Hepatocyte (in vitro differentiated cells): ENCODE measurements around the gene DOCK1. TPM values are rescaled to one million over a fixed set of nuclear protein-coding genes. Genes with fewer than 3 reads are reported as not detected.

ENCODE experiments used
- DNase-seq: peaks from one replicate; pipeline ENCODE4 v3.0.0-alpha.2; 2016; ENCODE audit warnings: low spot score
- H2AFZ ChIP-seq: fragments of 200-600 bp; sonication (generic); 2 replicates; pipeline ENCODE4 v1.6.0; 2016; ENCODE audit warnings: antibody characterized with exemption, mild to moderate bottlenecking
- H3K27ac ChIP-seq: fragments of 200-600 bp; sonication (generic); 2 replicates; pipeline ENCODE4 v1.5.1; 2016; ENCODE audit warnings: mild to moderate bottlenecking
- H3K27me3 ChIP-seq: fragments of 200-600 bp; sonication (generic); 2 replicates; pipeline ENCODE4 v1.6.1; 2016
- H3K36me3 ChIP-seq: fragments of 200-600 bp; sonication (generic); replicated peaks from 2 replicates; pipeline ENCODE4 v1.5.1; 2016; ENCODE audit warnings: low read depth; ENCODE audit not compliant: insufficient read depth
- H3K4me1 ChIP-seq: fragments of 200-600 bp; sonication (generic); 2 replicates; pipeline ENCODE4 v1.5.1; 2016; ENCODE audit warnings: mild to moderate bottlenecking, moderate library complexity; ENCODE audit not compliant: insufficient read depth
- H3K4me2 ChIP-seq: fragments of 200-600 bp; sonication (generic); 2 replicates; pipeline ENCODE4 v1.6.0; 2016
- H3K4me3 ChIP-seq: fragments of 200-600 bp; sonication (generic); 2 replicates; pipeline ENCODE4 v1.5.1; 2016; ENCODE audit warnings: mild to moderate bottlenecking
- H3K79me2 ChIP-seq: fragments of 200-600 bp; sonication (generic); 2 replicates; pipeline ENCODE4 v1.6.0; 2017; ENCODE audit warnings: mild to moderate bottlenecking
- H3K9me2 ChIP-seq: fragments of 200-600 bp; sonication (generic); replicated peaks from 2 replicates; pipeline ENCODE4 v1.6.0; 2017; ENCODE audit warnings: mild to moderate bottlenecking; ENCODE audit not compliant: insufficient read depth
- H3K9me3 ChIP-seq: fragments of 200-600 bp; sonication (generic); 2 replicates; pipeline ENCODE4 v1.5.1; 2016; ENCODE audit warnings: low read depth, mild to moderate bottlenecking
- H4K20me1 ChIP-seq: fragments of 200-600 bp; sonication (generic); 2 replicates; pipeline ENCODE4 v1.6.0; 2016; ENCODE audit warnings: mild to moderate bottlenecking; ENCODE audit not compliant: insufficient read depth, poor library complexity, severe bottlenecking
- EZH2 ChIP-seq: fragments of 200-600 bp; sonication (generic); IDR thresholded peaks from 2 replicates; pipeline ENCODE4 v1.6.1; 2016; ENCODE audit warnings: antibody characterized with exemption, mild to moderate bottlenecking, borderline replicate concordance
- EZH2phosphoT487 ChIP-seq: fragments of 200-600 bp; sonication (generic); IDR thresholded peaks from one replicate; pipeline ENCODE4 v1.6.1; 2018; ENCODE audit warnings: antibody characterized with exemption, mild to moderate bottlenecking, low read depth, moderate library complexity; ENCODE audit not compliant: unreplicated experiment, severe bottlenecking
- WGBS: methylation state at CpG from one replicate; pipeline ENCODE4 v1.1.6; 2016; ENCODE audit warnings: low lambda C conversion rate; ENCODE audit errors: missing lambda C conversion rate; 5-methylcytosine and 5-hydroxymethylcytosine counted together
- polyA plus RNA-seq: library from polyadenylated mRNA; unstranded; fragments of >200 nt; fragmentation: Nextera tagmentation; extraction: Ambion mirVana; gene quantifications from 2 replicates; pipeline ENCODE4 v1.2.1, GENCODE V29; 2016
- total RNA-seq: library from RNA; depleted of rRNA; stranded (reverse); fragments of >200 nt; gene quantifications from 2 replicates; pipeline ENCODE4 v1.2.3, GENCODE V29; 2014
- TF ChIP-seq, protein P1 (sequence below): fragments of 200-600 bp; sonication (generic); IDR thresholded peaks from 2 replicates; pipeline ENCODE4 v1.5.1; 2016; ENCODE audit warnings: antibody characterized with exemption, mild to moderate bottlenecking; ENCODE audit not compliant: poor library complexity

The DOCK1 gene
- total and polyA plus RNA-seq, 2 experiments from 2014 or later, result 16.0 to 55.5 TPM

DNA sequence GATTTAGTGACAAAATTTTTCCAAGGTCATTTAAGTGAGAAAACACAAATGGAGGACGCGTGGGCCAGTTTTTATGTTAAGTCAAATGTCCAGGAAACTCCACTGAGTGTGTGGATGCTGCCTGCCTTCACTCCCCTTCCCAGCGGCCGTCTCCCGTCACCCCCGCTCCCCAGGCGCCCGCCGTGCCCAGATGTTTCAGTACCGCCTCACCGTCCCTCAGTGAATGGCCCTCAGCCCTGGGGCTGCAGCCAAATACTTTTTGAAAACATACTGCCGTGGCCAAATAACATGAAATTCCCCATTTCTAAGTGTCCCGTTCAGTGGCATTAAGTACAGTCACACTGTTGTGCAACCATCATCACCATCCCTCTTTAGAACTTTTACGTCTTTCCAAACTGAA, 159.2 kb downstream of the DOCK1 start:
- H3K27ac ChIP-seq, result no peak overlapping the region
- H3K4me3 ChIP-seq, result no peak overlapping the region
- no peaks in the 10 kb centered on the region for H3K9me3 ChIP-seq
- no peak for DNase-seq
- H3K9me2 ChIP-seq, result no peaks in the 10 kb centered on the region
- TF ChIP-seq, protein P1, sequence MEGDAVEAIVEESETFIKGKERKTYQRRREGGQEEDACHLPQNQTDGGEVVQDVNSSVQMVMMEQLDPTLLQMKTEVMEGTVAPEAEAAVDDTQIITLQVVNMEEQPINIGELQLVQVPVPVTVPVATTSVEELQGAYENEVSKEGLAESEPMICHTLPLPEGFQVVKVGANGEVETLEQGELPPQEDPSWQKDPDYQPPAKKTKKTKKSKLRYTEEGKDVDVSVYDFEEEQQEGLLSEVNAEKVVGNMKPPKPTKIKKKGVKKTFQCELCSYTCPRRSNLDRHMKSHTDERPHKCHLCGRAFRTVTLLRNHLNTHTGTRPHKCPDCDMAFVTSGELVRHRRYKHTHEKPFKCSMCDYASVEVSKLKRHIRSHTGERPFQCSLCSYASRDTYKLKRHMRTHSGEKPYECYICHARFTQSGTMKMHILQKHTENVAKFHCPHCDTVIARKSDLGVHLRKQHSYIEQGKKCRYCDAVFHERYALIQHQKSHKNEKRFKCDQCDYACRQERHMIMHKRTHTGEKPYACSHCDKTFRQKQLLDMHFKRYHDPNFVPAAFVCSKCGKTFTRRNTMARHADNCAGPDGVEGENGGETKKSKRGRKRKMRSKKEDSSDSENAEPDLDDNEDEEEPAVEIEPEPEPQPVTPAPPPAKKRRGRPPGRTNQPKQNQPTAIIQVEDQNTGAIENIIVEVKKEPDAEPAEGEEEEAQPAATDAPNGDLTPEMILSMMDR, result no peak
- no peak for TF ChIP-seq EZH2
- H3K36me3 ChIP-seq, result no peaks in the 10 kb centered on the region
- H3K4me2 ChIP-seq, result no peak overlapping the region
- H2AFZ ChIP-seq, result no peak overlapping the region
- no peaks in the 10 kb centered on the region for H4K20me1 ChIP-seq
- WGBS, result 98% methylated on average over 14 of the region's 14 CpGs
- H3K27me3 ChIP-seq, result no peaks in the 10 kb centered on the region
- no peaks in the 10 kb centered on the region for H3K79me2 ChIP-seq
- H3K4me1 ChIP-seq, result no peaks in the 10 kb centered on the region

GRCh38 chr10:127067542-127068194, 162.4 kb downstream of the DOCK1 start:
- no peak overlapping the region for H3K4me3 ChIP-seq
- DNase-seq, result no peak
- H3K9me3 ChIP-seq, result no peaks in the 10 kb centered on the region
- TF ChIP-seq EZH2phosphoT487, result no peak
- no peak for TF ChIP-seq EZH2
- TF ChIP-seq, protein P1, result no peak
- 100% methylated on average over 4 of the region's 4 CpGs for WGBS
- no peaks in the 10 kb centered on the region for H3K79me2 ChIP-seq
- no peaks in the 10 kb centered on the region for H4K20me1 ChIP-seq
- H3K27ac ChIP-seq, result no peak overlapping the region
- no peak overlapping the region for H3K4me2 ChIP-seq
- no peaks in the 10 kb centered on the region for H3K9me2 ChIP-seq
- H2AFZ ChIP-seq, result no peak overlapping the region
- no peaks in the 10 kb centered on the region for H3K36me3 ChIP-seq
- no peaks in the 10 kb centered on the region for H3K4me1 ChIP-seq
- no peaks in the 10 kb centered on the region for H3K27me3 ChIP-seq

- TF ChIP-seq EZH2 (no peak), EZH2phosphoT487 (no peak)
- TF ChIP-seq, protein P1, result no peak
- Histone ChIP-seq H2AFZ (no peak overlapping the region), H3K4me1 (no peaks in the 10 kb centered on the region)
These were observed 163.3 kb downstream of the DOCK1 start for GRCh38 chr10:127068485-127068884.

More at GRCh38 chr10:127068485-127068884, 163.3 kb downstream of the DOCK1 start:
- DNase-seq, result no peak
- no peaks in the 10 kb centered on the region for H3K79me2 ChIP-seq
- H3K4me3 ChIP-seq, result no peak overlapping the region
- no peak overlapping the region for H3K27ac ChIP-seq
- H3K9me3 ChIP-seq, result no peaks in the 10 kb centered on the region
- no peaks in the 10 kb centered on the region for H3K36me3 ChIP-seq
- no peaks in the 10 kb centered on the region for H3K9me2 ChIP-seq
- H3K27me3 ChIP-seq, result no peaks in the 10 kb centered on the region
- H4K20me1 ChIP-seq, result no peaks in the 10 kb centered on the region
- H3K4me2 ChIP-seq, result no peak overlapping the region
